IMR-90 (cell line): ENCODE results near the gene DPP10. TPM values are rescaled to one million over a fixed set of nuclear protein-coding genes. Genes with fewer than 3 reads are reported as not detected.

Experiments
- ATAC-seq: fragments of 200-7000 bp; cut with Tn5 transposase; 2 replicates; pipeline ENCODE4 v1.9.1; 2020; ENCODE audit warnings: low read depth, mild to moderate bottlenecking, moderate library complexity
- BruUV-seq: library from RNA; stranded (reverse); fragments of 400-500 nt; replicated peaks from 2 replicates; lab custom pipeline; 2021; lab: Mats Ljungman, UMichigan
- CTCF ChIA-PET: fragments of 300-600 bp; formaldehyde crosslinking; extraction: SDS; loops from one replicate; lab custom pipeline; 2021; ENCODE audit warnings: antibody characterized with exemption; lab: Yijun Ruan, JAX
- POLR2A ChIA-PET: fragments of 300-600 bp; sonication (Branson Sonifier 250); formaldehyde crosslinking; loops from one replicate; lab custom pipeline; 2022; ENCODE audit warnings: antibody characterized with exemption; ENCODE audit not compliant: unreplicated experiment; lab: Charles Lee
- DNase-seq: peaks from one replicate; pipeline ENCODE4 v3.0.0; 2013
- H2AFZ ChIP-seq: replicated peaks from 2 replicates; pipeline ENCODE3; 2013; ENCODE audit warnings: low read length, mild to moderate bottlenecking; ENCODE audit not compliant: poor library complexity
- H2AK5ac ChIP-seq: 2 replicates; pipeline ENCODE4 v1.6.1; 2013; ENCODE audit warnings: low read depth, low read length, inconsistent platforms
- H2AK9ac ChIP-seq: replicated peaks from 2 replicates; pipeline ENCODE3; 2013; ENCODE audit warnings: mild to moderate bottlenecking, low read depth, low read length, moderate library complexity; ENCODE audit not compliant: poor library complexity
- H2BK120ac ChIP-seq: 2 replicates; pipeline ENCODE4 v1.6.1; 2013; ENCODE audit warnings: low read depth, low read length, inconsistent platforms
- H2BK15ac ChIP-seq: 3 replicates; pipeline ENCODE4 v1.6.1; 2013; ENCODE audit warnings: low read depth, low read length, inconsistent platforms
- H2BK20ac ChIP-seq: 2 replicates; pipeline ENCODE4 v1.6.1; 2013; ENCODE audit warnings: low read depth, mild to moderate bottlenecking, inconsistent platforms, low read length, moderate library complexity
- H2BK5ac ChIP-seq: 2 replicates; pipeline ENCODE4 v1.6.1; 2013; ENCODE audit warnings: mild to moderate bottlenecking, low read depth, low read length, inconsistent platforms; ENCODE audit not compliant: poor library complexity, severe bottlenecking
- H3K14ac ChIP-seq: replicated peaks from 2 replicates; pipeline ENCODE4 v1.6.1; 2013; ENCODE audit warnings: low read depth, low read length, inconsistent platforms
- H3K18ac ChIP-seq: 2 replicates; pipeline ENCODE4 v1.6.1; 2013; ENCODE audit warnings: low read depth, low read length, control low read depth
- H3K23ac ChIP-seq: 2 replicates; pipeline ENCODE4 v1.6.1; 2013; ENCODE audit warnings: low read depth, low read length, inconsistent platforms
- H3K27ac ChIP-seq: 2 replicates; pipeline ENCODE4 v1.5.1; 2013; ENCODE audit warnings: mild to moderate bottlenecking, control low read depth, low read length; ENCODE audit not compliant: insufficient read depth
- H3K27me3 ChIP-seq: 2 replicates; pipeline ENCODE4 v1.6.1; 2013; ENCODE audit warnings: low read length; ENCODE audit not compliant: control insufficient read depth, insufficient read depth
- H3K36me3 ChIP-seq: 2 replicates; pipeline ENCODE4 v1.6.1; 2013; ENCODE audit warnings: low read length, mixed read lengths; ENCODE audit not compliant: control insufficient read depth, insufficient read depth
- H3K4ac ChIP-seq: 2 replicates; pipeline ENCODE4 v1.6.1; 2013; ENCODE audit warnings: low read depth, low read length, inconsistent platforms
- H3K4me1 ChIP-seq: 2 replicates; pipeline ENCODE4 v1.6.1; 2013; ENCODE audit warnings: low read length, mixed read lengths; ENCODE audit not compliant: control insufficient read depth, insufficient read depth
- H3K4me2 ChIP-seq: 2 replicates; pipeline ENCODE4 v1.6.1; 2013; ENCODE audit warnings: low read depth, mild to moderate bottlenecking, control low read depth, low read length, moderate library complexity
- H3K4me3 ChIP-seq: 2 replicates; pipeline ENCODE4 v1.5.1; 2013; ENCODE audit warnings: low read depth, mild to moderate bottlenecking, control low read depth, low read length, moderate library complexity; ENCODE audit not compliant: insufficient read depth
- H3K56ac ChIP-seq: 2 replicates; pipeline ENCODE4 v1.6.1; 2013; ENCODE audit warnings: low read length, inconsistent platforms; ENCODE audit not compliant: insufficient read depth; ENCODE audit errors: extremely low read depth
- H3K79me1 ChIP-seq, 2 experiments: 2 replicates each; pipeline ENCODE4 v1.6.1; 2013; ENCODE audit warnings: low read length in 2 of 2, inconsistent platforms in 1 of 2, low read depth in 1 of 2
- H3K9ac ChIP-seq: 2 replicates; pipeline ENCODE4 v1.6.1; 2013; ENCODE audit warnings: low read depth, low read length, control low read depth
- H3K9me1 ChIP-seq: 2 replicates; pipeline ENCODE4 v1.6.1; 2013; ENCODE audit warnings: low read length, inconsistent platforms; ENCODE audit not compliant: insufficient read depth
- H3K9me3 ChIP-seq: 2 replicates; pipeline ENCODE4 v1.6.1; 2013; ENCODE audit warnings: low read length; ENCODE audit not compliant: control insufficient read depth, insufficient read depth
- H4K20me1 ChIP-seq: 2 replicates; pipeline ENCODE4 v1.6.1; 2013; ENCODE audit warnings: low read length, inconsistent platforms; ENCODE audit not compliant: insufficient read depth
- H4K5ac ChIP-seq: 2 replicates; pipeline ENCODE4 v1.6.1; 2013; ENCODE audit warnings: mild to moderate bottlenecking, low read depth, low read length, control low read depth
- H4K8ac ChIP-seq, 2 experiments: 2 replicates each; pipeline ENCODE4 v1.6.1; 2013; ENCODE audit warnings: low read depth in 2 of 2, low read length in 2 of 2, control low read depth in 1 of 2, inconsistent platforms in 1 of 2
- H4K91ac ChIP-seq: 2 replicates; pipeline ENCODE4 v1.6.1; 2013; ENCODE audit warnings: low read depth, low read length, inconsistent platforms; ENCODE audit not compliant: insufficient read depth
- CEBPB ChIP-seq: IDR thresholded peaks from 2 replicates; pipeline ENCODE4 v1.6.1; 2012; ENCODE audit warnings: low read depth, low read length, improper control_type of control experiment
- CHD1 ChIP-seq: IDR thresholded peaks from 2 replicates; pipeline ENCODE4 v1.6.1; 2012; ENCODE audit warnings: low read depth, low read length, improper control_type of control experiment
- FOS ChIP-seq: fragments of 150-350 bp; IDR thresholded peaks from 2 replicates; pipeline ENCODE4 v1.6.1; 2016; ENCODE audit warnings: low read depth, low read length
- MXI1 ChIP-seq: IDR thresholded peaks from 2 replicates; pipeline ENCODE4 v1.6.1; 2012; ENCODE audit warnings: low read depth, mild to moderate bottlenecking, low read length, moderate library complexity, borderline replicate concordance
- NFE2L2 ChIP-seq: fragments of 150-350 bp; IDR thresholded peaks from 2 replicates; pipeline ENCODE4 v1.6.1; 2016; ENCODE audit warnings: low read depth, mild to moderate bottlenecking, low read length
- POLR2A ChIP-seq: IDR thresholded peaks from 2 replicates; pipeline ENCODE4 v1.6.1; 2012; ENCODE audit warnings: mild to moderate bottlenecking, low read depth, low read length
- RAD21 ChIP-seq: IDR thresholded peaks from 2 replicates; pipeline ENCODE4 v1.6.1; 2012; ENCODE audit warnings: low read length, improper control_type of control experiment
- RCOR1 ChIP-seq: IDR thresholded peaks from 2 replicates; pipeline ENCODE4 v1.6.1; 2012; ENCODE audit warnings: mild to moderate bottlenecking, low read length, improper control_type of control experiment; ENCODE audit not compliant: insufficient replicate concordance
- USF2 ChIP-seq: fragments of 150-350 bp; IDR thresholded peaks from 2 replicates; pipeline ENCODE4 v1.6.1; 2017; ENCODE audit warnings: mild to moderate bottlenecking, antibody characterized with exemption, low read length, low read depth
- WGBS, 2 experiments: methylation state at CpG; one replicate each; pipeline versions ENCODE4 v1.1.5 to v1.1.7; 2013; ENCODE audit warnings: missing lambda C conversion rate in 2 of 2; ENCODE audit not compliant: insufficient read length in 1 of 2; ENCODE audit errors: extremely low coverage in 2 of 2; 5-methylcytosine and 5-hydroxymethylcytosine counted together
- dilution Hi-C: fragments of 300-500 bp; cut with HindIII; formaldehyde crosslinking; loops from one replicate; pipeline ENCODE4 v1.14.3; 2018; ENCODE audit warnings: low sequenced_read_pairs; ENCODE audit not compliant: unreplicated experiment
- in situ Hi-C: fragments of 300-500 bp; cut with MboI; formaldehyde crosslinking; loops from 3 replicates; pipeline ENCODE4 v1.14.3; 2019; ENCODE audit warnings: low sequenced_read_pairs, inconsistent platforms, mixed read lengths
- intact Hi-C: fragments of 100-400 bp; cut with micrococcal nuclease; formaldehyde crosslinking; loops from 2 replicates; pipeline ENCODE4 v1.10.0; 2022
- polyA plus RNA-seq, 3 experiments: library from polyadenylated mRNA; depleted of rRNA; stranded (reverse); fragments of >200 nt; gene quantifications; 2 replicates each; pipeline ENCODE4 v1.2.3, GENCODE V29; 2012; ENCODE audit warnings: low replicate concordance in 1 of 3
- total RNA-seq: library from RNA; depleted of rRNA; stranded (reverse); fragments of >200 nt; gene quantifications from 2 replicates; pipeline ENCODE4 v1.2.3, GENCODE V29; 2012
- TF ChIP-seq, protein P1 (sequence below): fragments of 150-350 bp; IDR thresholded peaks from 2 replicates; pipeline ENCODE4 v1.6.1; 2016; ENCODE audit warnings: low read depth, mild to moderate bottlenecking, low read length, moderate library complexity, borderline replicate concordance
- TF ChIP-seq, protein P2 (sequence below): conservative IDR thresholded peaks from 2 replicates; pipeline ENCODE4 v1.5.1; 2012; ENCODE audit warnings: mild to moderate bottlenecking, low read depth, low read length, improper control_type of control experiment

The DPP10 gene
- total and polyA plus RNA-seq, 2 of the 4 experiments (the other 2 are of a cell fraction), result not detected

- Histone ChIP-seq H3K79me1 (no peaks in the 10 kb centered on the region), H4K20me1 (no peaks in the 10 kb centered on the region), H3K36me3 (no peaks in the 10 kb centered on the region), H3K4me2 (no peak overlapping the region), H4K8ac (no peak overlapping the region), H3K4me1 (no peaks in the 10 kb centered on the region), H3K23ac (no peak overlapping the region), H3K18ac (no peak overlapping the region), H3K9me3 (no peaks in the 10 kb centered on the region), H4K5ac (no peak overlapping the region), H3K4ac (no peak overlapping the region), H4K91ac (no peak overlapping the region), H3K9me1 (no peaks in the 10 kb centered on the region), H2BK20ac (no peak overlapping the region), H2AFZ (no peak overlapping the region), H3K27me3 (no peaks in the 10 kb centered on the region), H2AK5ac (no peak overlapping the region), H2BK5ac (no peak overlapping the region), H2AK9ac (no peak overlapping the region), H3K56ac (no peak overlapping the region), H3K9ac (no peak overlapping the region), H2BK15ac (no peak overlapping the region), H3K27ac (no peak overlapping the region), H2BK120ac (no peak overlapping the region), H3K4me3 (no peak overlapping the region), H3K14ac (no peak overlapping the region)
- BruUV-seq, result no TSS peak
- POLR2A ChIA-PET, result no interaction called here
- CTCF ChIA-PET, result interaction anchor here (0.6 kb wide), 1 partner anchor 9 kb away, joined by 3 read pairs; no protein-coding TSS in a partner anchor
- DNase-seq, result no peak
- intact Hi-C loops (no loop called here), dilution Hi-C loops (no loop called here), in situ Hi-C loops (no loop called here)
- ATAC-seq, result no peak
- no CpG with 5 or more reads among the region's 3 CpGs for WGBS, 2 experiments
- TF ChIP-seq MXI1, result no peak
- TF ChIP-seq, protein P1, sequence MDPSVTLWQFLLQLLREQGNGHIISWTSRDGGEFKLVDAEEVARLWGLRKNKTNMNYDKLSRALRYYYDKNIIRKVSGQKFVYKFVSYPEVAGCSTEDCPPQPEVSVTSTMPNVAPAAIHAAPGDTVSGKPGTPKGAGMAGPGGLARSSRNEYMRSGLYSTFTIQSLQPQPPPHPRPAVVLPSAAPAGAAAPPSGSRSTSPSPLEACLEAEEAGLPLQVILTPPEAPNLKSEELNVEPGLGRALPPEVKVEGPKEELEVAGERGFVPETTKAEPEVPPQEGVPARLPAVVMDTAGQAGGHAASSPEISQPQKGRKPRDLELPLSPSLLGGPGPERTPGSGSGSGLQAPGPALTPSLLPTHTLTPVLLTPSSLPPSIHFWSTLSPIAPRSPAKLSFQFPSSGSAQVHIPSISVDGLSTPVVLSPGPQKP, result no peak
- TF ChIP-seq USF2, result no peak
- TF ChIP-seq CEBPB, result no peak
- TF ChIP-seq RAD21, result no peak
- TF ChIP-seq NFE2L2, result no peak
- no peak for TF ChIP-seq CHD1
- TF ChIP-seq RCOR1, result no peak
- no peak for TF ChIP-seq POLR2A
- TF ChIP-seq, protein P2, sequence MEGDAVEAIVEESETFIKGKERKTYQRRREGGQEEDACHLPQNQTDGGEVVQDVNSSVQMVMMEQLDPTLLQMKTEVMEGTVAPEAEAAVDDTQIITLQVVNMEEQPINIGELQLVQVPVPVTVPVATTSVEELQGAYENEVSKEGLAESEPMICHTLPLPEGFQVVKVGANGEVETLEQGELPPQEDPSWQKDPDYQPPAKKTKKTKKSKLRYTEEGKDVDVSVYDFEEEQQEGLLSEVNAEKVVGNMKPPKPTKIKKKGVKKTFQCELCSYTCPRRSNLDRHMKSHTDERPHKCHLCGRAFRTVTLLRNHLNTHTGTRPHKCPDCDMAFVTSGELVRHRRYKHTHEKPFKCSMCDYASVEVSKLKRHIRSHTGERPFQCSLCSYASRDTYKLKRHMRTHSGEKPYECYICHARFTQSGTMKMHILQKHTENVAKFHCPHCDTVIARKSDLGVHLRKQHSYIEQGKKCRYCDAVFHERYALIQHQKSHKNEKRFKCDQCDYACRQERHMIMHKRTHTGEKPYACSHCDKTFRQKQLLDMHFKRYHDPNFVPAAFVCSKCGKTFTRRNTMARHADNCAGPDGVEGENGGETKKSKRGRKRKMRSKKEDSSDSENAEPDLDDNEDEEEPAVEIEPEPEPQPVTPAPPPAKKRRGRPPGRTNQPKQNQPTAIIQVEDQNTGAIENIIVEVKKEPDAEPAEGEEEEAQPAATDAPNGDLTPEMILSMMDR, result no peak
- TF ChIP-seq FOS, result no peak
Measured at GRCh38 chr2:115168457-115168856, 726.0 kb downstream of the DPP10 start.
